ENCODE measurements around the gene HCK. TPM values are rescaled to one million over a fixed set of nuclear protein-coding genes. Genes with fewer than 3 reads are reported as not detected.

The HCK gene
- total RNA-seq, 1 donor from 2014 or later: 0.34 TPM

DNA sequence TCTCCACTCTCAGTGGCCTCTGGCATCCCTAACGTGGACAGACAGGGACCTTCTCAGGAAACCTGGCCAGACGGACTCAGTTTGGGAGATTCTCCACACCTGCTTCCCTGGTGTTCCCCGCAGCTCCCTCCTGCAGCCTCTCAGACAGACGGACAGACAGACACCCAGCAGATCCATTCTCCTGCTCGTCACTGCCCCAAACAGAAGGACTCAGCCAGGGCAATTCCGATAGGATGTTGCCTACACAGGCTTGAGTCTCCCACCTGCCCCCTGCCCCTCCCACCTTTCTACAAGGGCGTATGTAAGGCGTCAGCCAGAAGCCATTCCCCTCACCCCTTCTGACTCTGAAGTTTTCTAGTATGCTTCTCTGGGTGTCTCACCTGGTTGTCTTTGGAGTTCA lies 41.4 kb upstream of the HCK start:
- DNase-seq (ENCODE audit: low read depth) (no peak), FAIRE-seq (no peak)
- no peak overlapping the region for H3K4me3 ChIP-seq (ENCODE audit: insufficient read depth, low read depth, low read length)
- no peak overlapping the region for H3K4me3 Mint-ChIP-seq (ENCODE audit: unreplicated experiment)
- no peaks in the 10 kb centered on the region for H3K9me3 ChIP-seq (ENCODE audit: insufficient read depth, low read depth, low read length)
- no peak overlapping the region for H3K27ac Mint-ChIP-seq (ENCODE audit: unreplicated experiment)
- H3K4me2 ChIP-seq (ENCODE audit: low read length): no peak overlapping the region
- H3K9me3 Mint-ChIP-seq (ENCODE audit: unreplicated experiment): peaks cover 2% of the 10 kb centered on the region
- TF ChIP-seq, protein P1, sequence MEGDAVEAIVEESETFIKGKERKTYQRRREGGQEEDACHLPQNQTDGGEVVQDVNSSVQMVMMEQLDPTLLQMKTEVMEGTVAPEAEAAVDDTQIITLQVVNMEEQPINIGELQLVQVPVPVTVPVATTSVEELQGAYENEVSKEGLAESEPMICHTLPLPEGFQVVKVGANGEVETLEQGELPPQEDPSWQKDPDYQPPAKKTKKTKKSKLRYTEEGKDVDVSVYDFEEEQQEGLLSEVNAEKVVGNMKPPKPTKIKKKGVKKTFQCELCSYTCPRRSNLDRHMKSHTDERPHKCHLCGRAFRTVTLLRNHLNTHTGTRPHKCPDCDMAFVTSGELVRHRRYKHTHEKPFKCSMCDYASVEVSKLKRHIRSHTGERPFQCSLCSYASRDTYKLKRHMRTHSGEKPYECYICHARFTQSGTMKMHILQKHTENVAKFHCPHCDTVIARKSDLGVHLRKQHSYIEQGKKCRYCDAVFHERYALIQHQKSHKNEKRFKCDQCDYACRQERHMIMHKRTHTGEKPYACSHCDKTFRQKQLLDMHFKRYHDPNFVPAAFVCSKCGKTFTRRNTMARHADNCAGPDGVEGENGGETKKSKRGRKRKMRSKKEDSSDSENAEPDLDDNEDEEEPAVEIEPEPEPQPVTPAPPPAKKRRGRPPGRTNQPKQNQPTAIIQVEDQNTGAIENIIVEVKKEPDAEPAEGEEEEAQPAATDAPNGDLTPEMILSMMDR (IDR thresholded peaks at IDR 0.05; ENCODE audit: insufficient read depth, low read depth, low read length): no peak
- TF ChIP-seq EZH2 (IDR thresholded peaks at IDR 0.05; ENCODE audit: insufficient read depth, low read length): no peak
- H2AFZ ChIP-seq (ENCODE audit: low read depth, low read length): no peak overlapping the region
- H3K4me1 ChIP-seq (ENCODE audit: insufficient read depth, low read length): no peaks in the 10 kb centered on the region
- no peaks in the 10 kb centered on the region for H3K79me2 ChIP-seq (ENCODE audit: insufficient read depth, low read length)
- H3K36me3 Mint-ChIP-seq (ENCODE audit: low read depth, unreplicated experiment): no peaks in the 10 kb centered on the region
- H4K20me1 ChIP-seq (ENCODE audit: insufficient read depth, low read length): no peaks in the 10 kb centered on the region
- no peak overlapping the region for H3K9ac ChIP-seq (ENCODE audit: low read length)
- H3K4me1 Mint-ChIP-seq (ENCODE audit: low read depth, unreplicated experiment): peaks cover 4% of the 10 kb centered on the region
- peaks cover 20% of the 10 kb centered on the region for H3K27me3 Mint-ChIP-seq (ENCODE audit: low read depth, unreplicated experiment)
- H3K36me3 ChIP-seq (ENCODE audit: insufficient read depth, low read length): no peaks in the 10 kb centered on the region
- no peak overlapping the region for H3K27ac ChIP-seq (ENCODE audit: low read depth, low read length)
- H3K27me3 ChIP-seq (ENCODE audit: insufficient read depth, low read length): peaks cover 12% of the 10 kb centered on the region

DNA sequence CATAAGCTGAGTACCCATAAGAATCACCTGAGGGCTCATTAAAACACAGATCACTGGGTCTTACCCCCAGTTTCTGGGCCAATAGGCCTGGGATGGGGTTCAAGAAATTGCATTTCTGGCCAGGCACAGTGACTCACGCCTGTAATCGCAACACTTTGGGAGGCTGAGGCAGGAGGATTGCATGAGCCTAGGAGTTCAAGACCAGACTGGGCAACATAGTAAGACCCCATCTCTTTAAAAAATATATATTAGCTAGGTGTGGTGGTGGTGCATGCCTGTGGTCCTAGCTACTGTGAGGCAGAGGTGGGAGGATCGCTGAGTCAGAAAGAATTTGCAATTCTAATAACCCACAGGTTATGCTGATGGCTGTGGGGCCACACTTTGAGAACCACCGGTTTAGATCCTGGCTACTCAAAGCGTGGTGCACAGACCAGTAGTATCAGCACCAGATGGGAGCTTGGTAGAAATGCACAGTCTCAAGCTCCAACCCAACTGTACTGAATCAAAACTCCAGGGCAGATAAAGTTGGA lies 39.8 kb upstream of the HCK start:
- DNase-seq (ENCODE audit: low read depth) (no peak), FAIRE-seq (no peak)
- no peaks in the 10 kb centered on the region for H3K9me3 ChIP-seq (ENCODE audit: insufficient read depth, low read depth, low read length)
- no peak overlapping the region for H3K4me3 Mint-ChIP-seq (ENCODE audit: unreplicated experiment)
- H3K36me3 ChIP-seq (ENCODE audit: insufficient read depth, low read length): no peaks in the 10 kb centered on the region
- no peaks in the 10 kb centered on the region for H3K79me2 ChIP-seq (ENCODE audit: insufficient read depth, low read length)
- no peaks in the 10 kb centered on the region for H4K20me1 ChIP-seq (ENCODE audit: insufficient read depth, low read length)
- H3K27me3 Mint-ChIP-seq (ENCODE audit: low read depth, unreplicated experiment): peaks cover 26% of the 10 kb centered on the region
- H3K27ac Mint-ChIP-seq (ENCODE audit: unreplicated experiment): no peak overlapping the region
- peaks cover 17% of the 10 kb centered on the region for H3K27me3 ChIP-seq (ENCODE audit: insufficient read depth, low read length)
- no peak overlapping the region for H3K4me2 ChIP-seq (ENCODE audit: low read length)
- no peak overlapping the region for H3K27ac ChIP-seq (ENCODE audit: low read depth, low read length)
- no peak overlapping the region for H3K9ac ChIP-seq (ENCODE audit: low read length)
- H3K4me1 ChIP-seq (ENCODE audit: insufficient read depth, low read length): no peaks in the 10 kb centered on the region
- no peaks in the 10 kb centered on the region for H3K36me3 Mint-ChIP-seq (ENCODE audit: low read depth, unreplicated experiment)
- no peak overlapping the region for H2AFZ ChIP-seq (ENCODE audit: low read depth, low read length)
- no peak for TF ChIP-seq EZH2 (IDR thresholded peaks at IDR 0.05; ENCODE audit: insufficient read depth, low read length)
- TF ChIP-seq, protein P1 (IDR thresholded peaks at IDR 0.05; ENCODE audit: insufficient read depth, low read depth, low read length): no peak
- no peak overlapping the region for H3K4me3 ChIP-seq (ENCODE audit: insufficient read depth, low read depth, low read length)
- H3K4me1 Mint-ChIP-seq (ENCODE audit: low read depth, unreplicated experiment): peaks cover 4% of the 10 kb centered on the region
- peaks cover 2% of the 10 kb centered on the region for H3K9me3 Mint-ChIP-seq (ENCODE audit: unreplicated experiment)

DNA sequence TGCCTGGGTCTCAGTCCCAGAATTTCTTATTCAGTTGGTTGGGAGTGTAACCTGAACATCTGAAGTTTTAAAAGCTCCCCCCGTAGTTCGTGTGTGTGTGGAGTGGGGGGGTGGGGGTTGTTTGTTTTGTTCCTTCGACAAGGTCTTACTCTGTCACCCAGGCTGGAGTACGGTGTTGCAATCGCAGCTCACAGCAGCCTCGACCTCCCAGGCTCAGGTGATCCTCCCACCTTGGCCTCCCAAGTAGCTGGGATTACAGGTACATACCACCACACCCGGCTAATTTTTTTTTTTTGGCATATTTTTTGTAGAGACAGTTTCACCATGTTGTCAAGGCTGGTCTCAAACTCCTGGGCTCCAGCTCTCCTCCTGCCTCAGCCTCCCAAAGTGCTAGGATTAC lies 38.7 kb upstream of the HCK start:
- Histone ChIP-seq H3K9ac (ENCODE audit: low read length) (no peak overlapping the region), H3K27me3 (ENCODE audit: insufficient read depth, low read length) (peaks cover 24% of the 10 kb centered on the region), H3K4me2 (ENCODE audit: low read length) (no peak overlapping the region), H2AFZ (ENCODE audit: low read depth, low read length) (no peak overlapping the region), H3K4me3 (ENCODE audit: insufficient read depth, low read depth, low read length) (no peak overlapping the region), H3K9me3 (ENCODE audit: insufficient read depth, low read depth, low read length) (no peaks in the 10 kb centered on the region), H3K4me1 (ENCODE audit: insufficient read depth, low read length) (no peaks in the 10 kb centered on the region), H3K79me2 (ENCODE audit: insufficient read depth, low read length) (no peaks in the 10 kb centered on the region), H4K20me1 (ENCODE audit: insufficient read depth, low read length) (no peaks in the 10 kb centered on the region), H3K27ac (ENCODE audit: low read depth, low read length) (no peak overlapping the region), H3K36me3 (ENCODE audit: insufficient read depth, low read length) (no peaks in the 10 kb centered on the region)
- no peak for DNase-seq (ENCODE audit: low read depth)
- Mint-ChIP-seq H3K9me3 (ENCODE audit: unreplicated experiment) (peaks cover 2% of the 10 kb centered on the region), H3K36me3 (ENCODE audit: low read depth, unreplicated experiment) (no peaks in the 10 kb centered on the region), H3K27ac (ENCODE audit: unreplicated experiment) (no peak overlapping the region), H3K4me1 (ENCODE audit: low read depth, unreplicated experiment) (no peaks in the 10 kb centered on the region), H3K27me3 (ENCODE audit: low read depth, unreplicated experiment) (peaks cover 35% of the 10 kb centered on the region), H3K4me3 (ENCODE audit: unreplicated experiment) (no peak overlapping the region)
- TF ChIP-seq EZH2 (IDR thresholded peaks at IDR 0.05; ENCODE audit: insufficient read depth, low read length): no peak
- TF ChIP-seq, protein P1 (IDR thresholded peaks at IDR 0.05; ENCODE audit: insufficient read depth, low read depth, low read length): no peak
- FAIRE-seq: no peak
